ENCODE results near the gene ZNF823.

Gene ZNF823

DNA sequence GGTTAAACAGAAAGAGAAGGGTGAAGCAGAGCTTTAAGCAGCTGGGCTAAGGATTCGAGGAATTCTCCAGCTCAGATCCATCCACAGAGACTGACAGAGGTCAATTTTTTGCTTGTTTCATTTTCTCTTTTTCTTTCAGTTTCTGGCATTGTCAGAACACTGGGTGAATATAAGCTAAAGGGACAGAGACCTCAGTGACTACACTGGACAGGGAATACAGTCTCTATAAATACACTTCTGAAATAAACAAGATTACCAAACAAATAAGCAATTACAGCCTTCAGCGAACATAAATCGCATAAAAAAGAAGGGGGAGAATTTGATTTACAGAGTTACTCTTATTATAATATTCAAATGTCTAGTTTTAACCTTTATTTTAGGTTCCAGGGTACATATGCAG lies 24.4 kb upstream of the ZNF823 start:
- Histone ChIP-seq H3K36me3 (ENCODE audit: control insufficient read depth in 4 of 4, insufficient read depth in 4 of 4, low read length in 3 of 4) (no peaks in the 10 kb centered on the region), H3K4me1 (ENCODE audit: control extremely low read depth in 1 of 4, control insufficient read depth in 4 of 4, insufficient read depth in 4 of 4, low read length in 3 of 4) (peaks cover 0 to 16% (median 12%) of the 10 kb centered on the region in 4 experiments), H3K4me3 (ENCODE audit: control insufficient read depth in 1 of 7, extremely low read depth in 1 of 7, insufficient read depth in 4 of 7, low read depth in 2 of 7, low read length in 6 of 7) (no peak overlapping the region), H3K27me3 (replicated peaks in 2 of 5; ENCODE audit: control insufficient read depth in 4 of 5, insufficient read depth in 5 of 5, low read length in 4 of 5) (no peaks in the 10 kb centered on the region), H3K9me3 (ENCODE audit: control extremely low read depth in 1 of 5, control insufficient read depth in 4 of 5, insufficient read depth in 2 of 5, low read depth in 1 of 5, low read length in 4 of 5) (peaks cover 0 to 9% (median 0%) of the 10 kb centered on the region in 5 experiments), H3K27ac (ENCODE audit: insufficient read depth in 1 of 2, low read depth in 1 of 2, low read length in 2 of 2, poor library complexity in 1 of 2, severe bottlenecking in 2 of 2) (no peak overlapping the region)
- DNase-seq = peak in 1 of 3 donors; percentile 15
- ChIA-PET CTCF (no interaction called here), POLR2A (no interaction called here)
- 100% methylated on average over 1 of the region's 3 CpGs for WGBS (ENCODE audit: insufficient coverage)

DNA sequence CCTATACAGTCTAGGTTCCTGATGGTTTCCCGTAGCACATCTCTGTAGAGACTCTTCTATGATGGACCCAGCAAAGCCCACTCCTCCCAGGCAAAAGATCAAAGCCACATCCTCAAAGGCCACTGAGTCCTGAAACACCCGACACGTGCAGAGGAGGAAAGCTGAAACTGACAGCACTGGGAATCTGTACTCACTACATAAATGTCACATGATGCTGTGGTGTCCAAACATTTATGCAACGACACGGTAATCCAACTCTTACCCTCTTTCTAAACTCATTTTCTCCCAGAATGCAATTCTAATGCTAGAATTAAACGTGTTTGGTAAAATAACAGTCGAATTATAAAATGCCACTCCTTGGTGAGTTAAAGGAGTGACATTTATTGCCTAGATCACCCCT lies 21.1 kb upstream of the ZNF823 start:
- Histone ChIP-seq H3K27me3 (replicated peaks in 2 of 5; ENCODE audit: control insufficient read depth in 4 of 5, insufficient read depth in 5 of 5, low read length in 4 of 5) (no peaks in the 10 kb centered on the region), H3K27ac (ENCODE audit: insufficient read depth in 1 of 2, low read depth in 1 of 2, low read length in 2 of 2, poor library complexity in 1 of 2, severe bottlenecking in 2 of 2) (no peak overlapping the region), H3K4me3 (ENCODE audit: control insufficient read depth in 1 of 7, extremely low read depth in 1 of 7, insufficient read depth in 4 of 7, low read depth in 2 of 7, low read length in 6 of 7) (no peak overlapping the region), H3K4me1 (ENCODE audit: control extremely low read depth in 1 of 4, control insufficient read depth in 4 of 4, insufficient read depth in 4 of 4, low read length in 3 of 4) (no peaks in the 10 kb centered on the region), H3K9me3 (ENCODE audit: control extremely low read depth in 1 of 5, control insufficient read depth in 4 of 5, insufficient read depth in 2 of 5, low read depth in 1 of 5, low read length in 4 of 5) (peaks cover 0 to 22% (median 9%) of the 10 kb centered on the region in 5 experiments), H3K36me3 (ENCODE audit: control insufficient read depth in 4 of 4, insufficient read depth in 4 of 4, low read length in 3 of 4) (no peaks in the 10 kb centered on the region)
- DNase-seq = no peak
- POLR2A ChIA-PET = no interaction called here
- 100% methylated on average over 4 of the region's 7 CpGs for WGBS (ENCODE audit: insufficient coverage)
- CTCF ChIA-PET = no interaction called here

DNA sequence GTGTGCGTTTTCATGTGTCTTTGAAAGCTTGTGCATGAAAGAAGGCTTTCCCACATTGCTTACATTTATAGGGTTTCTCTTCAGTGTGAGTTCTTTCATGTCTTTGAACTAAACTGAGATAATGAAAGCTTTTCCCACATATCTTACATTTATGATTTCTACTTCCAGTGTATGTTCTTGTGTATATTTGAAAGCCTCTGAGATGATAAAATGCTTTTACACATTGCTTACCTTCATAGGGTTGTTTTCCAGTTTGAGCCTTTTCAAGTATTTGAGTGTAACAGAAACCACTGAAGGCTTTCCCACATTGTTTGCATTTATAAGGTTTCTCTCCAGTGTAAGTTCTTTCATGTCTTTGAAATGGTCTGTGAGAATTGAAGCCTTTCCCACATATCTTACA lies 18.2 kb upstream of the ZNF823 start:
- Histone ChIP-seq H3K9me3 (ENCODE audit: control extremely low read depth in 1 of 5, control insufficient read depth in 4 of 5, insufficient read depth in 2 of 5, low read depth in 1 of 5, low read length in 4 of 5) (peaks cover 2 to 23% (median 6%) of the 10 kb centered on the region in 5 experiments), H3K4me3 (ENCODE audit: control insufficient read depth in 1 of 7, extremely low read depth in 1 of 7, insufficient read depth in 4 of 7, low read depth in 2 of 7, low read length in 6 of 7) (no peak overlapping the region), H3K27ac (ENCODE audit: insufficient read depth in 1 of 2, low read depth in 1 of 2, low read length in 2 of 2, poor library complexity in 1 of 2, severe bottlenecking in 2 of 2) (no peak overlapping the region), H3K36me3 (ENCODE audit: control insufficient read depth in 4 of 4, insufficient read depth in 4 of 4, low read length in 3 of 4) (no peaks in the 10 kb centered on the region), H3K4me1 (ENCODE audit: control extremely low read depth in 1 of 4, control insufficient read depth in 4 of 4, insufficient read depth in 4 of 4, low read length in 3 of 4) (no peaks in the 10 kb centered on the region), H3K27me3 (replicated peaks in 2 of 5; ENCODE audit: control insufficient read depth in 4 of 5, insufficient read depth in 5 of 5, low read length in 4 of 5) (no peaks in the 10 kb centered on the region)
- no CpG with 5 or more reads among the region's 1 CpG for WGBS (ENCODE audit: insufficient coverage)
- POLR2A ChIA-PET = no interaction called here
- CTCF ChIA-PET = no interaction called here
- no peak for DNase-seq

DNA sequence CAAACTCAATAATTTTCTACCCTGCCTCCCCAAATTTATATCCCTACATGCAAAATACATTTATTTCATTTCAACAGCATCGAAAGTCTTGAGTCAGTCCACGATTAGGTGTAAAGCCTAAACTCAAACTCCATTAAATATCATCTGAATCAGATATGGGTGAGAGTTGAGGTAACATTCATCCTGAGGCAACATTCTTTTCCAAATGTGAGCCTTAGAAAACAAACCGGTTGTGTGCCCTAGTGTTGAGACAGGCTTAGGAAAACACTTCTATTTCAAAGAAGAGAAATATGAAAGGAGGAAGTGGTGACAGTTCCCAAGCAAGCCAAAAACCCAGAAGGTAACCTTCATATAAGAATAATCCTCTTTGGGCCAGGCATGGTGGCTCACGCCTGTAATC lies 15.9 kb upstream of the ZNF823 start:
- H3K9me3 ChIP-seq (ENCODE audit: control extremely low read depth in 1 of 5, control insufficient read depth in 4 of 5, insufficient read depth in 2 of 5, low read depth in 1 of 5, low read length in 4 of 5) = peaks cover 3 to 29% (median 6%) of the 10 kb centered on the region in 5 experiments
- H3K36me3 ChIP-seq (ENCODE audit: control insufficient read depth in 4 of 4, insufficient read depth in 4 of 4, low read length in 3 of 4) = no peaks in the 10 kb centered on the region
- H3K27me3 ChIP-seq (replicated peaks in 2 of 5; ENCODE audit: control insufficient read depth in 4 of 5, insufficient read depth in 5 of 5, low read length in 4 of 5) = no peaks in the 10 kb centered on the region
- 96% methylated on average over 2 of the region's 4 CpGs for WGBS (ENCODE audit: insufficient coverage)
- POLR2A ChIA-PET = no interaction called here
- no peak for DNase-seq
- H3K4me1 ChIP-seq (ENCODE audit: control extremely low read depth in 1 of 4, control insufficient read depth in 4 of 4, insufficient read depth in 4 of 4, low read length in 3 of 4) = no peaks in the 10 kb centered on the region
- no peak overlapping the region for H3K27ac ChIP-seq (ENCODE audit: insufficient read depth in 1 of 2, low read depth in 1 of 2, low read length in 2 of 2, poor library complexity in 1 of 2, severe bottlenecking in 2 of 2)
- no peak overlapping the region for H3K4me3 ChIP-seq (ENCODE audit: control insufficient read depth in 1 of 7, extremely low read depth in 1 of 7, insufficient read depth in 4 of 7, low read depth in 2 of 7, low read length in 6 of 7)
- CTCF ChIA-PET = no interaction called here

DNA sequence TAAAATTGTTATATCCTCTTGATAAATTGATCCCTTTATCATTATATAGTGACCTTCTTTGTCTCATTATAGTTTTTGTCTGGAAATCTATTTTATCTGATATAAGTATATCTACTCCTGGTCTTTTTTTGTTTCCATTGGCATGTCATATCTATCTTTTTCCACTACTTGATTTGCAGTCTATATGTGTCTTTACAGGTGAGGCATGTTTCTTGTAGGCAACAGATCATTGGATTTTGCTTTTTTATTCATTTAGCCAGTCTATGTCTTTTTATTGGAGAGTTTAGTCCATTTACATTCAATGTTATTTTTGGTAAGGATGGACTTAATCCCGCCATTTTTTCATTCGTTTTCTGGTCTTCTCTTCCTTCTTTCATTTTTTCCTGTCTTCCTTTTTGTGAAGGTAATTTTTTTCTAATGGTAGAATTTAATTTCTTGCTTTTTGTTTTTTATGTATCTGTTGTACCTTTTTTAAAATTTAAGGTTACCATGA lies 13.5 kb upstream of the ZNF823 start:
- WGBS (ENCODE audit: insufficient coverage) = no CpG with 5 or more reads among the region's 2 CpGs
- CTCF ChIA-PET = no interaction called here
- Histone ChIP-seq H3K36me3 (ENCODE audit: control insufficient read depth in 4 of 4, insufficient read depth in 4 of 4, low read length in 3 of 4) (no peaks in the 10 kb centered on the region), H3K4me3 (ENCODE audit: control insufficient read depth in 1 of 7, extremely low read depth in 1 of 7, insufficient read depth in 4 of 7, low read depth in 2 of 7, low read length in 6 of 7) (no peak overlapping the region), H3K27me3 (replicated peaks in 2 of 5; ENCODE audit: control insufficient read depth in 4 of 5, insufficient read depth in 5 of 5, low read length in 4 of 5) (no peaks in the 10 kb centered on the region), H3K9me3 (ENCODE audit: control extremely low read depth in 1 of 5, control insufficient read depth in 4 of 5, insufficient read depth in 2 of 5, low read depth in 1 of 5, low read length in 4 of 5) (peaks cover 3 to 41% (median 9%) of the 10 kb centered on the region in 5 experiments), H3K27ac (ENCODE audit: insufficient read depth in 1 of 2, low read depth in 1 of 2, low read length in 2 of 2, poor library complexity in 1 of 2, severe bottlenecking in 2 of 2) (no peak overlapping the region), H3K4me1 (ENCODE audit: control extremely low read depth in 1 of 4, control insufficient read depth in 4 of 4, insufficient read depth in 4 of 4, low read length in 3 of 4) (no peaks in the 10 kb centered on the region)
- POLR2A ChIA-PET = no interaction called here
- peak in 1 of 3 donors; percentile 10 for DNase-seq

DNA sequence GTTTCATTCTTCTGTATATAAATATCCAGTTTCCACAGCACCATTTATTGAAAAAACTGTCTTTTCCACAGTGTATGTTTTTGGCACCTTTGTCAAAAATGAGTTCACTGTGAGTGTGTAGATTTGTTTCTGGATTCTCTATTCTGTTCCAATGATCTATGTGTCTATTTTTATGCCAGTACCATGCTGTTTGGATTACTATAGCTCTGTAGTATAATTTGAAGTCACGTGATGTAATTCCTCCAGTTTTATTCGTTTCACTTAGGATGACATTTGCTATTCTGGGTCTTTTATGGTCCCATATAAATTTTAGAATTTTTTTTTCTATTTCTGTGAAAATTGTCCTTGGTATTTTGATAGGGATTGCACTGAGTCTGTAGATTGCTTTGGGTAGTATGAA lies 11.0 kb upstream of the ZNF823 start:
- Histone ChIP-seq H3K27ac (ENCODE audit: insufficient read depth in 1 of 2, low read depth in 1 of 2, low read length in 2 of 2, poor library complexity in 1 of 2, severe bottlenecking in 2 of 2) (no peak overlapping the region), H3K36me3 (ENCODE audit: control insufficient read depth in 4 of 4, insufficient read depth in 4 of 4, low read length in 3 of 4) (no peaks in the 10 kb centered on the region), H3K27me3 (replicated peaks in 2 of 5; ENCODE audit: control insufficient read depth in 4 of 5, insufficient read depth in 5 of 5, low read length in 4 of 5) (no peaks in the 10 kb centered on the region), H3K4me3 (ENCODE audit: control insufficient read depth in 1 of 7, extremely low read depth in 1 of 7, insufficient read depth in 4 of 7, low read depth in 2 of 7, low read length in 6 of 7) (no peak overlapping the region), H3K9me3 (ENCODE audit: control extremely low read depth in 1 of 5, control insufficient read depth in 4 of 5, insufficient read depth in 2 of 5, low read depth in 1 of 5, low read length in 4 of 5) (peaks cover 0 to 39% (median 9%) of the 10 kb centered on the region in 5 experiments), H3K4me1 (ENCODE audit: control extremely low read depth in 1 of 4, control insufficient read depth in 4 of 4, insufficient read depth in 4 of 4, low read length in 3 of 4) (no peaks in the 10 kb centered on the region)
- CTCF ChIA-PET = no interaction called here
- POLR2A ChIA-PET = no interaction called here
- no peak for DNase-seq
- no CpG with 5 or more reads among the region's 2 CpGs for WGBS (ENCODE audit: insufficient coverage)

DNA sequence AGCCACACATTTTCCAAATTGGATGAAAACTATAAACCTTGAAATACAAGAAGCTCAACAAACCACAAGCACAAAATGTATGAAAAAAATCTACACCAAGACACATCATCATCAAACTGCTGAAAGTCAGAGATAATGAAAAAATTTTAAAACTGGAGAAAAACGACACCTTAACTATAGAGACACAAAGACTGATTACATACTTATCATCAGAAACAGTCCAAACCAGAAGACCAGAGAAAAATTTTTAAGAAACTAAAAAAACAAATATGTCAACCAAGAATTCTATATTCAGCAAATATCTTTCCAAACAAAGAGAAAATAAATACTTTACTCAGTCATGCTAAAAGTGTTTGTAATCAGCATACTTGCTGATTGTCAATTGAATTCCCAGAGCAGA lies 8.5 kb upstream of the ZNF823 start:
- Histone ChIP-seq H3K27ac (ENCODE audit: insufficient read depth in 1 of 2, low read depth in 1 of 2, low read length in 2 of 2, poor library complexity in 1 of 2, severe bottlenecking in 2 of 2) (no peak overlapping the region), H3K27me3 (replicated peaks in 2 of 5; ENCODE audit: control insufficient read depth in 4 of 5, insufficient read depth in 5 of 5, low read length in 4 of 5) (no peaks in the 10 kb centered on the region), H3K36me3 (ENCODE audit: control insufficient read depth in 4 of 4, insufficient read depth in 4 of 4, low read length in 3 of 4) (no peaks in the 10 kb centered on the region), H3K4me1 (ENCODE audit: control extremely low read depth in 1 of 4, control insufficient read depth in 4 of 4, insufficient read depth in 4 of 4, low read length in 3 of 4) (no peaks in the 10 kb centered on the region), H3K9me3 (ENCODE audit: control extremely low read depth in 1 of 5, control insufficient read depth in 4 of 5, insufficient read depth in 2 of 5, low read depth in 1 of 5, low read length in 4 of 5) (peaks cover 0 to 31% (median 5%) of the 10 kb centered on the region in 5 experiments), H3K4me3 (ENCODE audit: control insufficient read depth in 1 of 7, extremely low read depth in 1 of 7, insufficient read depth in 4 of 7, low read depth in 2 of 7, low read length in 6 of 7) (no peak overlapping the region)
- ChIA-PET CTCF (no interaction called here), POLR2A (no interaction called here)
- no CpG with 5 or more reads among the region's 1 CpG for WGBS (ENCODE audit: insufficient coverage)
- DNase-seq = peak in 2 of 3 donors; percentile 10 to 24

Measured in common myeloid progenitor, CD34-positive (primary cell).